GM23248 (cell line): Measurements from ENCODE around the gene TSPEAR. TPM values are rescaled to one million over a fixed set of nuclear protein-coding genes. Genes with fewer than 3 reads are reported as not detected.
"Not testable (repeated sequence)": the region's sequence is repeated elsewhere in the genome, so short reads cannot be mapped to it uniquely, and the experiment has no call there.

Experiments
- DNase-seq: peaks from one replicate; pipeline ENCODE4 v3.0.0-alpha.2; 2015
- H2AFZ ChIP-seq: fragments of 200-600 bp; sonication (generic); 2 replicates; pipeline ENCODE4 v1.6.1; 2016; ENCODE audit warnings: antibody characterized with exemption
- H3F3A ChIP-seq: fragments of 200-600 bp; sonication (generic); 2 replicates; pipeline ENCODE4 v1.6.1; 2016; ENCODE audit warnings: mild to moderate bottlenecking, antibody characterized with exemption, mixed run types; ENCODE audit not compliant: insufficient read depth
- H3K27ac ChIP-seq: fragments of 200-600 bp; sonication (generic); 2 replicates; pipeline ENCODE4 v1.5.1; 2016; ENCODE audit warnings: mild to moderate bottlenecking
- H3K27me3 ChIP-seq: fragments of 200-600 bp; sonication (generic); replicated peaks from 2 replicates; pipeline ENCODE4 v1.6.1; 2016; ENCODE audit warnings: mild to moderate bottlenecking; ENCODE audit not compliant: insufficient read depth
- H3K36me3 ChIP-seq: fragments of 200-600 bp; sonication (generic); 2 replicates; pipeline ENCODE4 v1.6.1; 2016; ENCODE audit warnings: low read depth, mild to moderate bottlenecking
- H3K4me1 ChIP-seq: fragments of 200-600 bp; sonication (generic); 2 replicates; pipeline ENCODE4 v1.6.1; 2016; ENCODE audit warnings: mild to moderate bottlenecking; ENCODE audit not compliant: insufficient read depth
- H3K4me2 ChIP-seq: fragments of 200-600 bp; sonication (generic); one replicate; pipeline ENCODE4 v1.6.1; 2016; ENCODE audit warnings: mild to moderate bottlenecking; ENCODE audit not compliant: unreplicated experiment
- H3K4me3 ChIP-seq: fragments of 200-600 bp; sonication (generic); 2 replicates; pipeline ENCODE4 v1.5.1; 2016; ENCODE audit warnings: mild to moderate bottlenecking
- H3K79me2 ChIP-seq: fragments of 200-600 bp; sonication (generic); 2 replicates; pipeline ENCODE4 v1.6.1; 2016; ENCODE audit warnings: mild to moderate bottlenecking; ENCODE audit not compliant: insufficient read depth
- H3K9ac ChIP-seq: fragments of 200-600 bp; sonication (generic); 2 replicates; pipeline ENCODE4 v1.6.1; 2016; ENCODE audit warnings: mild to moderate bottlenecking
- H3K9me2 ChIP-seq: fragments of 200-600 bp; sonication (generic); 2 replicates; pipeline ENCODE4 v1.6.1; 2016; ENCODE audit warnings: mixed run types, mild to moderate bottlenecking, moderate library complexity; ENCODE audit not compliant: insufficient read depth
- H3K9me3 ChIP-seq: fragments of 200-600 bp; sonication (generic); one replicate; pipeline ENCODE4 v1.6.1; 2017; ENCODE audit warnings: low read depth
- H4K20me1 ChIP-seq: fragments of 200-600 bp; sonication (generic); 2 replicates; pipeline ENCODE4 v1.6.0; 2016; ENCODE audit not compliant: insufficient read depth
- EZH2 ChIP-seq: fragments of 200-600 bp; sonication (generic); IDR thresholded peaks from 2 replicates; pipeline ENCODE4 v1.6.1; 2018; ENCODE audit warnings: antibody characterized with exemption, mild to moderate bottlenecking; ENCODE audit not compliant: insufficient read depth, poor library complexity, severe bottlenecking
- EZH2phosphoT487 ChIP-seq: fragments of 200-600 bp; sonication (generic); IDR thresholded peaks from 2 replicates; pipeline ENCODE4 v1.6.1; 2018; ENCODE audit warnings: antibody characterized with exemption, moderate library complexity, mild to moderate bottlenecking, low read depth; ENCODE audit not compliant: insufficient read depth
- WGBS, 2 experiments: methylation state at CpG; one replicate each; pipeline ENCODE4 v1.1.6; 2015 to 2017; ENCODE audit warnings: low lambda C conversion rate in 2 of 2, low coverage in 1 of 2; ENCODE audit errors: missing lambda C conversion rate in 2 of 2; 5-methylcytosine and 5-hydroxymethylcytosine counted together
- in situ Hi-C: fragments of 300-500 bp; cut with MboI; formaldehyde crosslinking; loops from 2 replicates; pipeline ENCODE4 v1.15.0; 2020
- polyA plus RNA-seq: library from polyadenylated mRNA; unstranded; fragments of >200 nt; fragmentation: Nextera tagmentation; extraction: Ambion mirVana; gene quantifications from 2 replicates; pipeline ENCODE4 v1.2.1, GENCODE V29; 2016
- total RNA-seq: library from RNA; depleted of rRNA; stranded (reverse); fragments of >200 nt; shearing (Covaris generic); gene quantifications from 2 replicates; pipeline ENCODE4 v1.2.3, GENCODE V29; 2014

TSPEAR gene
- total and polyA plus RNA-seq, 2 experiments from 2014 or later, result not detected

- no peaks in the 10 kb centered on the region for H3K9me3 ChIP-seq
- no peaks in the 10 kb centered on the region for H3K36me3 ChIP-seq
- no peaks in the 10 kb centered on the region for H4K20me1 ChIP-seq
- H3K9ac ChIP-seq, result no peak overlapping the region
- no peaks in the 10 kb centered on the region for H3F3A ChIP-seq
- no peaks in the 10 kb centered on the region for H3K79me2 ChIP-seq
- H3K27ac ChIP-seq, result no peak overlapping the region
- H3K4me3 ChIP-seq, result no peak overlapping the region
- in situ Hi-C loops, result no loop called here
- H3K27me3 ChIP-seq, result peaks cover 33% of the 10 kb centered on the region
- no peak overlapping the region for H2AFZ ChIP-seq
- no peak overlapping the region for H3K4me2 ChIP-seq
- TF ChIP-seq EZH2phosphoT487 (no peak), EZH2 (no peak)
- DNase-seq, result no peak
- no peaks in the 10 kb centered on the region for H3K4me1 ChIP-seq
- no peaks in the 10 kb centered on the region for H3K9me2 ChIP-seq
- 38 to 40% methylated on average over 25 of the region's 25 CpGs for WGBS, 2 experiments
These were observed 24.4 kb downstream of the TSPEAR start for GRCh38 chr21:44686843-44687561.

- H3K4me2 ChIP-seq, result no peak overlapping the region
- no peaks in the 10 kb centered on the region for H3K36me3 ChIP-seq
- TF ChIP-seq EZH2 (no peak), EZH2phosphoT487 (no peak)
- H2AFZ ChIP-seq, result no peak overlapping the region
- H4K20me1 ChIP-seq, result no peaks in the 10 kb centered on the region
- H3K4me3 ChIP-seq, result no peak overlapping the region
- H3K9ac ChIP-seq, result no peak overlapping the region
- in situ Hi-C loops, result no loop called here
- WGBS, 2 experiments, result 4 to 11% methylated on average over 11 to 14 of the region's 14 CpGs
- H3K4me1 ChIP-seq, result no peaks in the 10 kb centered on the region
- DNase-seq, result no peak
- H3F3A ChIP-seq, result no peaks in the 10 kb centered on the region
- H3K9me2 ChIP-seq, result no peaks in the 10 kb centered on the region
- H3K27ac ChIP-seq, result no peak overlapping the region
- H3K27me3 ChIP-seq, result peaks cover 33% of the 10 kb centered on the region
- H3K9me3 ChIP-seq, result no peaks in the 10 kb centered on the region
- no peaks in the 10 kb centered on the region for H3K79me2 ChIP-seq
These were observed 25.2 kb downstream of the TSPEAR start for GRCh38 chr21:44686000-44686781.

GRCh38 chr21:44685050-44685449 lies 26.3 kb downstream of the TSPEAR start:
- H3K36me3 ChIP-seq, H3K4me2 ChIP-seq, H2AFZ ChIP-seq, DNase-seq, H3K79me2 ChIP-seq, in situ Hi-C loops, H3K9me3 ChIP-seq, H4K20me1 ChIP-seq, H3K9me2 ChIP-seq, H3K9ac ChIP-seq, H3K27ac ChIP-seq, H3K4me1 ChIP-seq, H3F3A ChIP-seq, H3K4me3 ChIP-seq: not testable (repeated sequence)
- 18 to 52% methylated on average over 3 to 6 of the region's 6 CpGs for WGBS, 2 experiments
- peaks cover 36% of the 10 kb centered on the region for H3K27me3 ChIP-seq

- no peaks in the 10 kb centered on the region for H3K36me3 ChIP-seq
- no peak overlapping the region for H2AFZ ChIP-seq
- WGBS, 2 experiments, result 30 to 38% methylated on average over 6 of the region's 6 CpGs
- no peak overlapping the region for H3K27ac ChIP-seq
- no peak overlapping the region for H3K4me2 ChIP-seq
- TF ChIP-seq EZH2 (no peak), EZH2phosphoT487 (no peak)
- H3F3A ChIP-seq, result no peaks in the 10 kb centered on the region
- no peak overlapping the region for H3K4me3 ChIP-seq
- H3K9me2 ChIP-seq, result no peaks in the 10 kb centered on the region
- in situ Hi-C loops, result no loop called here
- no peak for DNase-seq
- no peaks in the 10 kb centered on the region for H4K20me1 ChIP-seq
- H3K9ac ChIP-seq, result no peak overlapping the region
- no peaks in the 10 kb centered on the region for H3K4me1 ChIP-seq
- H3K9me3 ChIP-seq, result no peaks in the 10 kb centered on the region
- H3K27me3 ChIP-seq, result peaks cover 40% of the 10 kb centered on the region
- H3K79me2 ChIP-seq, result no peaks in the 10 kb centered on the region
These were observed 26.9 kb downstream of the TSPEAR start for GRCh38 chr21:44684483-44684882.
